ENCODE results near the gene DHRS7B.

DNA sequence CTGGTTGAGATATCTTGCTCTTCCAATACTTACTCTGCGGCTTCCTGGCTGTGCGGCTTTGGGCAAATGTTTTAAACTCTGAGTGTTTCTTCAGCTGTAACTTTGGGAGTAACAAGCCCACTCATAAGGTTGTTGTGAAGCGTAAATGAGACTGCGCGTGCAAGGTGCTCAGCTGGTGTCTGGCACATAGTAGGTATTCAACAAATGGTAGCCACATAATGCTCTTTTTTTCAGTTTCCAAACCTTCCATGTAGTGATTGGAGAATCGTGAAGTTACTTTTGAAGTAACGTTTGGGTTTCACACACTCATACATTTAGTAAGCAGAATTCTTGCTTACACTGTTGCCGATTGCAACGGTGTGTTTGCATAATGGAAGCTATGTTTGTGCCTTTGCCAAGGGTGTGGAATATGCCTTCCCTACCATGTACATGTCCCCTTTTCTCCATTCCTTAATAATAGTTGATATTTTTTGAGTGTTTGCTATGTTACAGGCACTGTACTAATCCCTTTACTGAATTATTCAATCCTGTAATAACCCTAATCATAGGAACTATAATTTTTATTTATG, 829 bp downstream of the DHRS7B start:
- TF ChIP-seq, protein P1, sequence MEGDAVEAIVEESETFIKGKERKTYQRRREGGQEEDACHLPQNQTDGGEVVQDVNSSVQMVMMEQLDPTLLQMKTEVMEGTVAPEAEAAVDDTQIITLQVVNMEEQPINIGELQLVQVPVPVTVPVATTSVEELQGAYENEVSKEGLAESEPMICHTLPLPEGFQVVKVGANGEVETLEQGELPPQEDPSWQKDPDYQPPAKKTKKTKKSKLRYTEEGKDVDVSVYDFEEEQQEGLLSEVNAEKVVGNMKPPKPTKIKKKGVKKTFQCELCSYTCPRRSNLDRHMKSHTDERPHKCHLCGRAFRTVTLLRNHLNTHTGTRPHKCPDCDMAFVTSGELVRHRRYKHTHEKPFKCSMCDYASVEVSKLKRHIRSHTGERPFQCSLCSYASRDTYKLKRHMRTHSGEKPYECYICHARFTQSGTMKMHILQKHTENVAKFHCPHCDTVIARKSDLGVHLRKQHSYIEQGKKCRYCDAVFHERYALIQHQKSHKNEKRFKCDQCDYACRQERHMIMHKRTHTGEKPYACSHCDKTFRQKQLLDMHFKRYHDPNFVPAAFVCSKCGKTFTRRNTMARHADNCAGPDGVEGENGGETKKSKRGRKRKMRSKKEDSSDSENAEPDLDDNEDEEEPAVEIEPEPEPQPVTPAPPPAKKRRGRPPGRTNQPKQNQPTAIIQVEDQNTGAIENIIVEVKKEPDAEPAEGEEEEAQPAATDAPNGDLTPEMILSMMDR (IDR thresholded peaks at IDR 0.05), result no peak
- TF ChIP-seq TCF12 (IDR thresholded peaks at IDR 0.05) (no peak), RFX5 (IDR thresholded peaks at IDR 0.05; ENCODE audit: low read length) (no peak), TAF1 (IDR thresholded peaks at IDR 0.05; ENCODE audit: borderline replicate concordance, low read depth, low read length) (no peak), MEF2A (IDR thresholded peaks at IDR 0.05; ENCODE audit: borderline replicate concordance, low read depth) (no peak), RAD21 (IDR thresholded peaks at IDR 0.05; ENCODE audit: low read length) (no peak), SMC3 (IDR thresholded peaks at IDR 0.05; ENCODE audit: low read depth, low read length) (no peak), EP300 (IDR thresholded peaks at IDR 0.05; ENCODE audit: borderline replicate concordance in 1 of 2, low read depth in 1 of 2, low read length in 1 of 2) (no peak)
- TF ChIP-seq, protein P2, sequence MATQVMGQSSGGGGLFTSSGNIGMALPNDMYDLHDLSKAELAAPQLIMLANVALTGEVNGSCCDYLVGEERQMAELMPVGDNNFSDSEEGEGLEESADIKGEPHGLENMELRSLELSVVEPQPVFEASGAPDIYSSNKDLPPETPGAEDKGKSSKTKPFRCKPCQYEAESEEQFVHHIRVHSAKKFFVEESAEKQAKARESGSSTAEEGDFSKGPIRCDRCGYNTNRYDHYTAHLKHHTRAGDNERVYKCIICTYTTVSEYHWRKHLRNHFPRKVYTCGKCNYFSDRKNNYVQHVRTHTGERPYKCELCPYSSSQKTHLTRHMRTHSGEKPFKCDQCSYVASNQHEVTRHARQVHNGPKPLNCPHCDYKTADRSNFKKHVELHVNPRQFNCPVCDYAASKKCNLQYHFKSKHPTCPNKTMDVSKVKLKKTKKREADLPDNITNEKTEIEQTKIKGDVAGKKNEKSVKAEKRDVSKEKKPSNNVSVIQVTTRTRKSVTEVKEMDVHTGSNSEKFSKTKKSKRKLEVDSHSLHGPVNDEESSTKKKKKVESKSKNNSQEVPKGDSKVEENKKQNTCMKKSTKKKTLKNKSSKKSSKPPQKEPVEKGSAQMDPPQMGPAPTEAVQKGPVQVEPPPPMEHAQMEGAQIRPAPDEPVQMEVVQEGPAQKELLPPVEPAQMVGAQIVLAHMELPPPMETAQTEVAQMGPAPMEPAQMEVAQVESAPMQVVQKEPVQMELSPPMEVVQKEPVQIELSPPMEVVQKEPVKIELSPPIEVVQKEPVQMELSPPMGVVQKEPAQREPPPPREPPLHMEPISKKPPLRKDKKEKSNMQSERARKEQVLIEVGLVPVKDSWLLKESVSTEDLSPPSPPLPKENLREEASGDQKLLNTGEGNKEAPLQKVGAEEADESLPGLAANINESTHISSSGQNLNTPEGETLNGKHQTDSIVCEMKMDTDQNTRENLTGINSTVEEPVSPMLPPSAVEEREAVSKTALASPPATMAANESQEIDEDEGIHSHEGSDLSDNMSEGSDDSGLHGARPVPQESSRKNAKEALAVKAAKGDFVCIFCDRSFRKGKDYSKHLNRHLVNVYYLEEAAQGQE (IDR thresholded peaks at IDR 0.05; ENCODE audit: low read depth, low read length), result no peak
- TF ChIP-seq, protein P3, sequence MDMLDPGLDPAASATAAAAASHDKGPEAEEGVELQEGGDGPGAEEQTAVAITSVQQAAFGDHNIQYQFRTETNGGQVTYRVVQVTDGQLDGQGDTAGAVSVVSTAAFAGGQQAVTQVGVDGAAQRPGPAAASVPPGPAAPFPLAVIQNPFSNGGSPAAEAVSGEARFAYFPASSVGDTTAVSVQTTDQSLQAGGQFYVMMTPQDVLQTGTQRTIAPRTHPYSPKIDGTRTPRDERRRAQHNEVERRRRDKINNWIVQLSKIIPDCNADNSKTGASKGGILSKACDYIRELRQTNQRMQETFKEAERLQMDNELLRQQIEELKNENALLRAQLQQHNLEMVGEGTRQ (IDR thresholded peaks at IDR 0.05; ENCODE audit: borderline replicate concordance, low read depth, low read length), result no peak

Data from SK-N-SH (cell line).